ENCODE measurements around the gene NETO1.

Gene NETO1

DNA sequence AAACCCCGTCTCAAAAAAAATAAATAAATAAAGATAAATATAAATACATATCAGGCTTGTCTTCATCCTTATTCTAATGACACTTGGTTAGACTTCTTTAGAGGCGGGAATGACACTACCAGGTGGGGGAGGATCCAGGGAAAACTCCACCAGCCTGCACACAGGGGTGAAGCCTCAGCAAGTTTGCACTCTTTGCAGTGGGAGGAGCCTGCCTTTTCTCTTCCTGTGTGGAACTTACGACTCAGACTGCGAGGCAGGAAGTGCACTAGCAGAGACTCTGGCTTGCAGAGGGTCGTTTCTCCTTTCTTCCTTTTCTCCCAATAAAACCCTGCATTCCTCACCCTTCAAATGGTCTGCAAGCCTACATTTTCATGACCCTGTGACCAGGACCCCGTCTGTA lies 170.1 kb downstream of the NETO1 start:
- Histone ChIP-seq H3K4me3 (ENCODE audit: insufficient read depth, low read depth, low read length, poor library complexity, severe bottlenecking) (no peak overlapping the region), H3K27ac (ENCODE audit: insufficient read depth, low read length, poor library complexity, severe bottlenecking) (no peak overlapping the region), H3K4me1 (ENCODE audit: control insufficient read depth, insufficient read depth, low read length, poor library complexity, severe bottlenecking) (no peaks in the 10 kb centered on the region), H3K36me3 (ENCODE audit: control insufficient read depth, insufficient read depth, low read length) (no peaks in the 10 kb centered on the region), H3K27me3 (replicated peaks; ENCODE audit: control insufficient read depth, insufficient read depth, low read length, poor library complexity, severe bottlenecking) (no peaks in the 10 kb centered on the region), H3K9me3 (ENCODE audit: control insufficient read depth, low read length) (no peaks in the 10 kb centered on the region)
- no peak for DNase-seq

DNA sequence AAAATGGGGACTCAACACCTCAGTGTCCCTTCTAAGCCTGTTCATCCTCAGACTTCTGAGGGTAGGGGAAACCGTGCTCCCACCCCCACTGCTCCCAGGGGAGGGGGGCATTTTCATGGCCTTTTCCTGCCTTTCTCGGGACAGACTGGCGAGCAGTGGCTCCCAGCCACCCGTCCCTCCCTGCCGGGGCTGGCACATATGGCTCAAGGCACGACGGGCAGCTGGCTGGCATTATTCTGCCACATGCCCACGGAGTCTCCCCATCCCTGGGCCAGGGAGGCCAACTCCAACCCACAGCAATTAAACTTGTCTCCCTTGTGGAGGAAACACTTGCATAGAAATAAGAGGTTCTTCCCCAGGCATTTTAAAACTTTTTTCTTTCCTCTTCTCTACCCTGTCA lies 175.2 kb downstream of the NETO1 start:
- Histone ChIP-seq H3K4me3 (ENCODE audit: insufficient read depth, low read depth, low read length, poor library complexity, severe bottlenecking) (no peak overlapping the region), H3K4me1 (ENCODE audit: control insufficient read depth, insufficient read depth, low read length, poor library complexity, severe bottlenecking) (no peaks in the 10 kb centered on the region), H3K27me3 (replicated peaks; ENCODE audit: control insufficient read depth, insufficient read depth, low read length, poor library complexity, severe bottlenecking) (no peaks in the 10 kb centered on the region), H3K27ac (ENCODE audit: insufficient read depth, low read length, poor library complexity, severe bottlenecking) (no peak overlapping the region), H3K9me3 (ENCODE audit: control insufficient read depth, low read length) (no peaks in the 10 kb centered on the region), H3K36me3 (ENCODE audit: control insufficient read depth, insufficient read depth, low read length) (no peaks in the 10 kb centered on the region)
- no peak for DNase-seq

All from effector memory CD4-positive, alpha-beta T cell (primary cell).